ENCODE data around the gene KRTAP4-9. TPM values are rescaled to one million over a fixed set of nuclear protein-coding genes. Genes with fewer than 3 reads are reported as not detected.
"Not testable (repeated sequence)": the region's sequence is repeated elsewhere in the genome, so short reads cannot be mapped to it uniquely, and the experiment has no call there.

Gene KRTAP4-9
- not detected in 2 replicates for total RNA-seq
- long read RNA-seq, result 0 reads

DNA sequence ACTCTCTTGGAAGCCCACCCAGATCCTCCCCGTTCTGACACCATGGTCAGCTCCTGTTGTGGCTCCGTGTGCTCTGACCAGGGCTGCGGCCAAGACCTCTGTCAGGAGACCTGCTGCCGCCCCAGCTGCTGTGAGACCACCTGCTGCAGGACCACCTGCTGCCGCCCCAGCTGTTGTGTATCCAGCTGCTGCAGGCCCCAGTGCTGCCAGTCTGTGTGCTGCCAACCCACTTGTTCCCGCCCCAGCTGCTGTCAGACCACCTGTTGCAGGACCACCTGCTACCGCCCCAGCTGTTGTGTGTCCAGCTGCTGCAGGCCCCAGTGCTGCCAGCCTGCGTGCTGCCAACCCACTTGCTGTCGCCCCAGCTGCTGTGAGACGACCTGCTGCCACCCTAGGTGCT, at the start of gene KRTAP4-9:
KRTAP4-9 (plus strand) TSS at position 43 of the 400 bp plus-strand sequence; CDS start at position 43, 0 bp downstream.
- not testable (repeated sequence) for H3K4me1 Mint-ChIP-seq; DNase-seq (ENCODE audit: low read depth, low spot score)

GRCh38 chr17:41057547-41057946, 47.6 kb upstream of the KRTAP4-9 start:
- no peak for TF ChIP-seq CTCF (conservative IDR thresholded peaks at IDR 0.05)
- no peaks in the 10 kb centered on the region for H3K36me3 Mint-ChIP-seq (ENCODE audit: low read depth)
- no peak overlapping the region for H3K4me3 Mint-ChIP-seq
- H3K27me3 Mint-ChIP-seq (ENCODE audit: low read depth), result no peaks in the 10 kb centered on the region
- H3K27ac Mint-ChIP-seq (ENCODE audit: unreplicated experiment), result no peak overlapping the region
- peaks cover 8% of the 10 kb centered on the region for H3K4me1 Mint-ChIP-seq
- peaks cover 9% of the 10 kb centered on the region for H3K9me3 Mint-ChIP-seq
- no peak for DNase-seq (ENCODE audit: low read depth, low spot score)

More for the DNA sequence above, at the start of gene KRTAP4-9:
- H3K36me3 Mint-ChIP-seq (ENCODE audit: low read depth); H3K4me3 Mint-ChIP-seq; H3K27ac Mint-ChIP-seq (ENCODE audit: unreplicated experiment); H3K9me3 Mint-ChIP-seq: not testable (repeated sequence)
- peaks cover 12% of the 10 kb centered on the region for H3K27me3 Mint-ChIP-seq (ENCODE audit: low read depth)

DNA sequence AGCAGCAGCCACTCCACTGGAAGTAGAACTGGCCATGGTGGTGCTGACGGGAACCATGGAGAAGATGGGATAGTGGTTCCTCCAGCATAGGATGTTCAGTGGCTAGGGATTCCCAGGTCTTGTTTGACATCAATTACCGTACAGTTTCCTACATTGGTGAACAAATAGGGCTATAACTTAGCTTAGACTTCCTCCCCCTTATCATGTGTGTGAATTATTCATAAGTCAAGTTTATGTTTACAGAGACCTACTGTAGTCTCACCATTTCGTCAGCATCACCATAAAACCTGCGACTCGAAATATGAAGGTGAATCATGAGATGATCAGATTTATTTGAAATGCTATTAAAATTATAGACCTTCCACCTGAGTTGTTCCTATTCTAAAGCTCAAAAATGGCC, 46.4 kb upstream of the KRTAP4-9 start:
- Mint-ChIP-seq H3K27ac (ENCODE audit: unreplicated experiment) (no peak overlapping the region), H3K4me3 (no peak overlapping the region), H3K4me1 (peaks cover 8% of the 10 kb centered on the region), H3K27me3 (ENCODE audit: low read depth) (no peaks in the 10 kb centered on the region), H3K36me3 (ENCODE audit: low read depth) (no peaks in the 10 kb centered on the region), H3K9me3 (peaks cover 7% of the 10 kb centered on the region)
- no peak for TF ChIP-seq CTCF (conservative IDR thresholded peaks at IDR 0.05)
- DNase-seq (ENCODE audit: low read depth, low spot score), result no peak

DNA sequence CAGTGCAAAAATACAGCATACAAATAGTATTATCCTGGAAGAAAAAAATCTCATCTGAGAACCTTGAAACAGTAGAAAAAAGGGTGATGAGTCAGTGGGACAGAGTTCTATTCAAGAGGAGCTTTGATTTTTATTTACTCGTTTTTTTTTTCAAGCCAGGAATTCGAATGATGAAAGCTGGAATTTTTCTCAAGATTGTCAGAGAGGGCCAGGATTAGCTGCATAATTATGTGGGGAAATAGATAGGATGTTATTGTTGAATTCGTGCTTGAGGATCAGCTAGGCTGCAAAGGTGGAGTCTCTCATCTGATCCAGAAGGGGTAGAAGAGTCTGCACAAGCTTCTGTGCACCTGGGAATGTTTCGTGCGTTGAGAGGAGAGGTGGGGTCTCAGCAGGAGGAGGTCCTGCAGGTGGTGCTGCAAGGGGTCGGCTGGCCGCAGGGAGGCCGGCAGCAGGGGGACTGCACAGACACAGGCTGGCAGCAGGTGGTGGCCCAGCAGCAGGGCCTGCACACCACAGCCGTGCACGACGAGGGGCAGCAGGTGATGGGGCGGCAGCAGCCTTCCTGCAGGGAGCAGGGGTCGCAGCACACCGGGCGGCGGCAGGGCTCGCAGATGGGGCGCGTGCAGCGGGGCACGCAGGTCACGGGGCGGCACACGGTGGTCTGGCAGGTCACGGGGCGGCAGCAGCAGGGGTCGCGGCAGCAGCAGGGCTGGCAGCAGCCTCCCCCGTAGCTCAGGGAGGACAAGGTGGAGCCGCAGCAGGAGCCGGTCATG, 45.7 kb upstream of the KRTAP4-9 start:
- H3K4me1 Mint-ChIP-seq; H3K27me3 Mint-ChIP-seq (ENCODE audit: low read depth); H3K27ac Mint-ChIP-seq (ENCODE audit: unreplicated experiment); H3K9me3 Mint-ChIP-seq; H3K4me3 Mint-ChIP-seq; H3K36me3 Mint-ChIP-seq (ENCODE audit: low read depth); DNase-seq (ENCODE audit: low read depth, low spot score): not testable (repeated sequence)

GRCh38 chr17:41060052-41060604, 45.1 kb upstream of the KRTAP4-9 start, which contains the start of gene KRTAP2-3:
TSS of gene KRTAP2-3 (minus strand) at chr17:41060114. CDS start at chr17:41060050, 64 bp downstream.
- no peak within 1 kb of the TSS for H3K27ac Mint-ChIP-seq (ENCODE audit: unreplicated experiment)
- no peak for DNase-seq (ENCODE audit: low read depth, low spot score)
- H3K9me3 Mint-ChIP-seq, result peaks cover 7% of the 10 kb centered on the region
- TF ChIP-seq CTCF (conservative IDR thresholded peaks at IDR 0.05), result no peak
- no peaks in the 10 kb centered on the region for H3K36me3 Mint-ChIP-seq (ENCODE audit: low read depth)
- no peaks in the 10 kb centered on the region for H3K27me3 Mint-ChIP-seq (ENCODE audit: low read depth)
- H3K4me1 Mint-ChIP-seq, result peaks cover 8% of the 10 kb centered on the region
- H3K4me3 Mint-ChIP-seq, result no peak within 1 kb of the TSS

GRCh38 chr17:41061964-41062363, 43.2 kb upstream of the KRTAP4-9 start:
- Mint-ChIP-seq H3K4me3 (no peak overlapping the region), H3K27me3 (ENCODE audit: low read depth) (no peaks in the 10 kb centered on the region), H3K27ac (ENCODE audit: unreplicated experiment) (peak overlapping the region; percentile 43), H3K4me1 (peaks cover 8% of the 10 kb centered on the region), H3K9me3 (peaks cover 7% of the 10 kb centered on the region), H3K36me3 (ENCODE audit: low read depth) (no peaks in the 10 kb centered on the region)
- no peak for TF ChIP-seq CTCF (conservative IDR thresholded peaks at IDR 0.05)
- DNase-seq (ENCODE audit: low read depth, low spot score), result no peak
